Activated T-cell treated with anti-CD3 and anti-CD28 coated beads, Interleukin-2, amount 50 U/mL, for 48 hours (primary cell): ENCODE data around the gene HOXA10.

Source experiments
- DNase-seq, 2 experiments: peaks; one replicate each; pipeline ENCODE4 v3.0.0-alpha.2; 2020

The HOXA10 gene

GRCh38 chr7:27128776-27129728, 45.1 kb downstream of the HOXA10 start:
- DNase-seq = no peak

GRCh38 chr7:27128034-27128433, 46.1 kb downstream of the HOXA10 start:
- DNase-seq = no peak

- DNase-seq = no peak
Measured at GRCh38 chr7:27126596-27127327, 47.4 kb downstream of the HOXA10 start.

DNA sequence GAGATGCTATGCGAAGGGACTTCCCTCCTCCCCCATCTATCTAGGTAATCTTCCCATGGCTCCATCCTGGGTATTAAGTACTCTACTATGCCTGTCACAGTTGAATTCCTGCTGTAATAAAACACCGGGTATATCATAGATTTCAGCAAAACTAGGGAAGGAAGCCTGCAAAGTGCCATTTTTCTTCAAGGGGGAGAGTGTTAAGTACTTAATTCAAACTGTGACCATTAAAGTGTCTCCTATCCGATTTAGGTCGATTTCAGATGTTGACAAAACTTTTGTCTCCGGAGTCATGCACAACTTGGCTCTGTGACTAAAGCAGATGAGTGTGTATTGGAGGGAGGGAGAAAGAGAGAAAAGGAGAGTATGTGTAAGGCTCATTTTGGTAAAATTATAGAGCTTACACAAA, 48.1 kb downstream of the HOXA10 start:
- no peak for DNase-seq

- DNase-seq = no peak
Measured at GRCh38 chr7:27124902-27125689, 49.0 kb downstream of the HOXA10 start.

DNA sequence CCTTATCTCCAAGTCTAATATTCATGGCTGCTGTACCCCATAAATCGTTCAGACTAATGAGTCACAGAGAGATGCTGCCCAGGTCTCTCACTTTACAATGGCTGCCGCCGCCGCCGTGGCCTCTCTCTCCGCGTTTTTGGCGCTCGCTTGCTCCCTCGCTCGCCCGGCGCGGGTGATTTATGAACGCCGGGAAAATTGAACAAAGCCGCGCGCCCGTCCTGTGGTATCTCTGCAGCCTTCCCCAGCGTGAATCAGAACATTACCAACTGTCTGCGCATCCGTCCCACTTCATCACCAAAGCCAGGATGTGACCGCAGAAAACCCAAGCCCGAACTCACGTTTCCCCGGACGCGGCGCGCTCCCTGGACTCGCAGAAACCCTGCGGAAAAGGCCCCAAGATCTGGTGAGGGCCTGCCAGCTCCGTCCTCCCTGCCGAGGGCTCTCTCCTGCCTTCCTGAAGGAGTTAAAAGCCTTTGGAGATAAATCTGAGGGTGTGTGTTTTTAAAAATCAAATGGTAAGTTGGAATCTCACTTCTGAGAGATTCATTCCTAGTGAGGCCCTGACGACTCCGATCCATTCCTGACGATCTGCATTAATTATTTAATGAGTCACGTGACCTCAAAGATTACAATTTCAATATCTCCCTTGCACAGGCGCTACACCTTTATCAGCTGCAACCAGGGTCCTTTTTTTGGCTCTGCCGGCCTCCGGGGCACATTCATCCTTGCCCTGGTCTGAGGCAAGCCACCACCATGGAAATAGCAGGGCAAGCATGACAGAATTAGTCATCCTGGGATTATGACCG, 49.8 kb downstream of the HOXA10 start:
- DNase-seq = no peak

DNA sequence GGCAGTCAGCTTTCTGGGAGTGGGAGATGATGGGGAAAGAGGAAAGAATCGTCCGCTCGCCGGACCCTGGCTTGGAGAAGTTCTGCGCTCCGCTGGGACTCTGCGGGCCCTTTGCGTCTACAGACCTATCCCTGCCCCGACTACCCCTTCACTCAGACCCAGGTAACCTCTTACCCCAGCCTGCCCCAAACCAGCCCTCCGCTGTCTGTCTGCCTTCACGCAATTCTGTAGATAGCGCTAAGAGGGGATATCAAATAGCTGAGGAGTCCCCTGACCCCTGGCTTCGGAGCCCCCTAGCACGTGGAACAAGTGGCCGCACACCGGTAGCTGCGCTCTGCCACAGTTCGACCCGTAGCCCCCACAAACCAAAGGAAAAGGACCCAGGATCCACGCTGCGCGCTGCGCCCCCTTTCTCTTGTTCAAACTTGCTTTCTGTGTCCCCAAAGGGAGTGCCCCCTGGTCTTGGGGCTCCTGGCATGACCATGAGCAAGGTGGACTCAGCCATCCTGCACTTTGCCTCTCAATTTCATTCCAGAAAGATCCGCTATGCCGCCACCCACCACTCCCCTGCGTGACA, 50.6 kb downstream of the HOXA10 start:
- no peak for DNase-seq

DNA sequence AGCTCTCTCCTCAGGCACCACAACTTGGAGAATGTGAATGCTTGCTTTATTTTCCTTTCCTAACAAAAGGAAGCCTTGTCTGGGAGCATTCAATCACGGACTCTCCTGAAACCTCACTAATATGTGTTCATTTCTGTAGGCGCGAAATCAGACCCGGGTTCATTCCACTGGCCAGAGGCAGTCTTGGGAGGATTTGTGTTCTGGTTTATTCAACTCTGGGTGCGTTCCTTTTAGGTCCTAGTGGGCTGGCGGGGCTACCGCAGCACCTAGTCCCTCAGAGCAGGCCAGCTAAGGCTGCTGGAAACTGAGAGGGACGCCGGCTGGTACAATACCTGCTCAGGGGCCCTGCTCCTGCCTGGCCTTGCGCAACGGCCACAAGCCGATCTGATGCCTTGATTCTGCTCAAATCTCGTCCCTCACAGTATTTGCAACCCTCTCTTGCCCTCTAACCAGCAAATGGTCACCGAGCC, 51.1 kb downstream of the HOXA10 start:
- DNase-seq = no peak

- DNase-seq = no peak
Measured at GRCh38 chr7:27122077-27122910, 51.8 kb downstream of the HOXA10 start.

DNA sequence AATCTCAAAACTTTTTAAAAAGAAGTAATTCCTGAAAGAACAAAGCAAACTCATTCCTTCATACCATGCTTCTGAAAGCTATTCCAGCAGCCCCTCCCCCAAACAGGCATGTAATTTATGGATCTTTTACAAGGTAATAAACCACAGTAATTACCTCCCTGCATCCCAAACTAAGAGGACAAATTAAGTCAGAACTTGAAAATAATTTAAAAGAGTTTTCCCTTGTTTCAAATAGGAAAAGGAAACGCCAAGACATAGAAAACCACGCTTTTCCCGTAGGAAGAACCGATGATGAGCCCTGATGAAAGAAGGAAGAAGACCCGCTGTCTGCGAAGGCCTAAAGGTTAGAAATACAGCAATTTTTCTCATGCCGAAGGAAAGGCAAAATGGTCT, 52.4 kb downstream of the HOXA10 start:
- DNase-seq = no peak
